Measurements from ENCODE around the gene PDE2A. TPM values are rescaled to one million over a fixed set of nuclear protein-coding genes. Genes with fewer than 3 reads are reported as not detected.

Gene PDE2A
- polyA plus RNA-seq, 1 experiment, result 0.64 TPM

- ChIA-PET CTCF (no interaction called here), POLR2A (no interaction called here)
- no peak for DNase-seq (ENCODE audit: low read depth)
- Histone ChIP-seq H3K27me3 (ENCODE audit: control insufficient read depth, insufficient read depth, low read length) (peaks cover 12% of the 10 kb centered on the region), H3K36me3 (ENCODE audit: control insufficient read depth, insufficient read depth, low read length) (no peaks in the 10 kb centered on the region), H3K4me3 (ENCODE audit: low read depth, low read length) (no peak overlapping the region)
- TF ChIP-seq CTCF (IDR thresholded peaks at IDR 0.05; ENCODE audit: insufficient read depth, low read depth, low read length), result no peak
These were observed 129.6 kb downstream of the PDE2A start for GRCh38 chr11:72544589-72544988.

- no peaks in the 10 kb centered on the region for H3K36me3 ChIP-seq (ENCODE audit: control insufficient read depth, insufficient read depth, low read length)
- H3K4me3 ChIP-seq (ENCODE audit: low read depth, low read length), result no peak overlapping the region
- ChIA-PET CTCF (no interaction called here), POLR2A (no interaction called here)
- TF ChIP-seq CTCF (IDR thresholded peaks at IDR 0.05; ENCODE audit: insufficient read depth, low read depth, low read length), result no peak
- DNase-seq (ENCODE audit: low read depth), result no peak
- peaks cover 12% of the 10 kb centered on the region for H3K27me3 ChIP-seq (ENCODE audit: control insufficient read depth, insufficient read depth, low read length)
These were observed 130.2 kb downstream of the PDE2A start for GRCh38 chr11:72543849-72544542.

- TF ChIP-seq CTCF (IDR thresholded peaks at IDR 0.05; ENCODE audit: insufficient read depth, low read depth, low read length), result no peak
- DNase-seq (ENCODE audit: low read depth), result no peak
- no peaks in the 10 kb centered on the region for H3K36me3 ChIP-seq (ENCODE audit: control insufficient read depth, insufficient read depth, low read length)
- ChIA-PET CTCF (interaction anchor here (1.0 to 1.3 kb wide), 2 partner anchors 15 to 17 kb away, joined by 3 to 4 read pairs; no protein-coding TSS in a partner anchor), POLR2A (no interaction called here)
- H3K27me3 ChIP-seq (ENCODE audit: control insufficient read depth, insufficient read depth, low read length), result peaks cover 12% of the 10 kb centered on the region
- H3K4me3 ChIP-seq (ENCODE audit: low read depth, low read length), result no peak overlapping the region
These were observed 132.8 kb downstream of the PDE2A start for GRCh38 chr11:72541257-72541974.

GRCh38 chr11:72537051-72537450 lies 137.2 kb downstream of the PDE2A start:
- ChIA-PET CTCF (interaction anchor here (1.3 to 1.5 kb wide), 2 partner anchors 10 to 66 kb away, joined by 5 to 11 read pairs; no protein-coding TSS in a partner anchor), POLR2A (no interaction called here)
- Histone ChIP-seq H3K4me3 (ENCODE audit: low read depth, low read length) (no peak overlapping the region), H3K27me3 (ENCODE audit: control insufficient read depth, insufficient read depth, low read length) (peaks cover 8% of the 10 kb centered on the region), H3K36me3 (ENCODE audit: control insufficient read depth, insufficient read depth, low read length) (no peaks in the 10 kb centered on the region)
- no peak for TF ChIP-seq CTCF (IDR thresholded peaks at IDR 0.05; ENCODE audit: insufficient read depth, low read depth, low read length)
- DNase-seq (ENCODE audit: low read depth), result no peak

- H3K4me3 ChIP-seq (ENCODE audit: low read depth, low read length), result no peak overlapping the region
- POLR2A ChIA-PET, result no interaction called here
- no peak for DNase-seq (ENCODE audit: low read depth)
- H3K36me3 ChIP-seq (ENCODE audit: control insufficient read depth, insufficient read depth, low read length), result no peaks in the 10 kb centered on the region
- peaks cover 2% of the 10 kb centered on the region for H3K27me3 ChIP-seq (ENCODE audit: control insufficient read depth, insufficient read depth, low read length)
- CTCF ChIA-PET, result interaction anchor here (0.7 to 1.3 kb wide), 4 partner anchors 10 to 16 kb away, joined by 3 to 5 read pairs (median 4); no protein-coding TSS in a partner anchor
- peak; percentile 18; the same call in 1 of the 2 replicates for TF ChIP-seq CTCF (IDR thresholded peaks at IDR 0.05; ENCODE audit: insufficient read depth, low read depth, low read length)
These were observed 139.1 kb downstream of the PDE2A start for GRCh38 chr11:72535194-72535547.

All from BJ (cell line).